Duodenal mucosa (tissue), 2 donors: Measurements from ENCODE around the gene VWA1.
"Not testable (repeated sequence)": the region's sequence is repeated elsewhere in the genome, so short reads cannot be mapped to it uniquely, and the experiment has no call there.

ENCODE experiments used
- H3K27ac ChIP-seq: one replicate; pipeline ENCODE4 v1.7.0; 2013; ENCODE audit warnings: low read depth, low read length
- H3K27me3 ChIP-seq, 2 donors: one replicate each; pipeline ENCODE4 v1.7.0; 2013; ENCODE audit warnings: low read length in 2 of 2, control low read depth in 1 of 2; ENCODE audit not compliant: insufficient read depth in 2 of 2, control insufficient read depth in 1 of 2
- H3K36me3 ChIP-seq, 2 donors: one replicate each; pipeline ENCODE4 v1.7.0; 2013; ENCODE audit warnings: low read length in 2 of 2, control low read depth in 1 of 2; ENCODE audit not compliant: insufficient read depth in 2 of 2, control insufficient read depth in 1 of 2
- H3K4me1 ChIP-seq, 2 donors: one replicate each; pipeline ENCODE4 v1.7.0; 2013; ENCODE audit warnings: low read length in 2 of 2, control low read depth in 1 of 2; ENCODE audit not compliant: insufficient read depth in 2 of 2, control insufficient read depth in 1 of 2
- H3K4me3 ChIP-seq, 2 donors: one replicate each; pipeline ENCODE4 v1.7.0; 2013; ENCODE audit warnings: low read length in 2 of 2, low read depth in 1 of 2
- H3K9ac ChIP-seq, 2 donors: one replicate each; pipeline ENCODE4 v1.7.0; 2013; ENCODE audit warnings: low read length in 2 of 2, low read depth in 1 of 2
- H3K9me3 ChIP-seq, 2 donors: one replicate each; pipeline ENCODE4 v1.7.0; 2013; ENCODE audit warnings: low read length in 2 of 2, control low read depth in 1 of 2; ENCODE audit not compliant: control insufficient read depth in 1 of 2

VWA1 gene

GRCh38 chr1:1397839-1398523 lies 37.5 kb upstream of the VWA1 start:
- H3K9ac ChIP-seq: peak overlapping the region; percentile 77
- peak overlapping the region; percentile 89 to 94 for H3K4me3 ChIP-seq
- H3K27ac ChIP-seq: no peak overlapping the region
- H3K9me3 ChIP-seq: no peaks in the 10 kb centered on the region
- H3K4me1 ChIP-seq: peaks cover 29% of the 10 kb centered on the region in 2 donors
- peaks cover 46 to 66% of the 10 kb centered on the region in 2 donors for H3K36me3 ChIP-seq
- H3K27me3 ChIP-seq: no peaks in the 10 kb centered on the region

DNA sequence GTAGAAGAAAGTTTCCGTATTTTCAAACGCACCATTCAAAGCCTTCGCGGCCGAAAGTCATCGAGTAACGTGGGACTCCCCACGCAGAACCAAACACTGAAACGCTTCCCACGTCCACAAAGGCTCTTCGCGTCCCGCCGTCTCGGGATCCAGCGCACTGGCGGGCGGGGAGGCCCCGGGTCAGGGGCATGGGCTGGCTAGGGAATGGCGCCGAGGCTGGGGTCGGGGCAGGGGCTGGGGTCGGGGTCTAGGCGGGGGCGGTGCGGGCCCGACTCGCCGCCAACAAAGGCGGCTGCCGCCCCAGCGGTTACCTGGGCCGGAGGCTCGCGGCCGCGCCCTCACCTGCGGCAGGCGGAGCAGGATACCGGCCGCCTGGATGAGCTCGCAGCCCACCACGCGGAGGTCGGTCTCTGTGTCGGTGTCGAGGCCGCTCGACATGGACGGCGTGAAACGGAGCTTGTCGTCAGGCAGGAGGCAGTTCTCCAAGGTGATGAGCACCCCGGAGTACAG lies 36.8 kb upstream of the VWA1 start:
- Histone ChIP-seq H3K4me1 (peaks cover 29% of the 10 kb centered on the region in 2 donors), H3K36me3 (peaks cover 39 to 62% of the 10 kb centered on the region in 2 donors), H3K9me3 (no peaks in the 10 kb centered on the region), H3K27ac (peak overlapping the region; percentile 70), H3K27me3 (no peaks in the 10 kb centered on the region), H3K4me3 (peak overlapping the region; percentile 89 to 94), H3K9ac (peak overlapping the region; percentile 77)

DNA sequence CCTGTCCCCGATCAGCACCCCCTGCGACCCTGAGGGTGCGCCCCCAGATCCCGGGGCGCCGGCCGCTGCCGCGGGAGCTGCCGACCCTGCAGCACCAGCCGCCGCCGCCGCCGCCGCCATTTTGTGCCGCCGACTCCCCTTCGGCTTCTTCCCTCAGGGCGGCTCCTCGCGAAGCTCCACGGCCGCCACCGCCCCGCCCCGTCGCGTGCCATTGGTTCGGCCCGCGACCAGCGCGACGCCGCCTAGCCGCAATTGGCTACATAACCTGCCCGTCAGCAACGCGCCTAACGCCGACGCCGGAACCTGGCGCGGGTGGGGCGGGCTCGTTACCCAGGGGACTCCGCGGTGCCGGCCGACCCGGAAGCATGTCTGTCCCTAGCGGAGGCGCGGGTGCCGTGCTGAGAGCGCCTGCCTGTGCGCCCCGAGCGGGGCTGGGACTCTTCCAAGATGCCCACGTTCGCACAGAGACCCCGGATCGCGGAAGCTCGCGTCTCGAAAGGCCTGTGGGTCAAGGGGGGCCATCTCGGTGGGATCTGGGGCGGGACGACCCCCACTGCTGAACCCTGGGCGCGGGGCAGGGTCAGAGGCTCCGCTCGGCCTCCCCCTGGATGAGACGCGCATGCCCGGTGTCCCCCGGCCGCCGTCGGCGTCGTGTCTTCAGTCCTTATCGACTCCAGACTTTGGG lies 36.2 kb upstream of the VWA1 start, which contains the start of gene CCNL2:
Gene CCNL2, minus strand, starts transcription at position 149 of the 685 bp plus-strand sequence. Its CDS starts 29 bp downstream, at position 120.
- peak within 1 kb of the TSS; percentile 70 for H3K27ac ChIP-seq
- H3K27me3 ChIP-seq: no peaks in the 10 kb centered on the region
- H3K4me3 ChIP-seq: peak within 1 kb of the TSS; percentile 94 to 100
- H3K9me3 ChIP-seq: no peaks in the 10 kb centered on the region
- peaks cover 29% of the 10 kb centered on the region in 2 donors for H3K4me1 ChIP-seq
- peaks cover 39 to 59% of the 10 kb centered on the region in 2 donors for H3K36me3 ChIP-seq
- peak within 1 kb of the TSS; percentile 96 to 98 for H3K9ac ChIP-seq

- Histone ChIP-seq H3K9ac (peak overlapping the region; percentile 96 to 98), H3K36me3 (peaks cover 39 to 59% of the 10 kb centered on the region in 2 donors), H3K27me3 (no peaks in the 10 kb centered on the region), H3K9me3 (no peaks in the 10 kb centered on the region), H3K4me3 (peak overlapping the region; percentile 93 to 100), H3K4me1 (peaks cover 29% of the 10 kb centered on the region in 2 donors), H3K27ac (peak overlapping the region; percentile 50)
Observed at GRCh38 chr1:1399872-1400575, 35.5 kb upstream of the VWA1 start.

GRCh38 chr1:1400576-1401456 lies 34.7 kb upstream of the VWA1 start:
- no peaks in the 10 kb centered on the region for H3K9me3 ChIP-seq
- H3K9ac ChIP-seq: peak overlapping the region; percentile 96 to 98
- peaks cover 39 to 59% of the 10 kb centered on the region in 2 donors for H3K36me3 ChIP-seq
- peaks cover 31 to 34% of the 10 kb centered on the region in 2 donors for H3K4me1 ChIP-seq
- H3K27me3 ChIP-seq: no peaks in the 10 kb centered on the region
- peak overlapping the region; percentile 32 for H3K27ac ChIP-seq
- H3K4me3 ChIP-seq: peak overlapping the region; percentile 93 to 100

- no peak overlapping the region for H3K27ac ChIP-seq
- no peak overlapping the region for H3K4me3 ChIP-seq
- H3K4me1 ChIP-seq: peaks cover 38 to 41% of the 10 kb centered on the region in 2 donors
- peaks cover 39 to 59% of the 10 kb centered on the region in 2 donors for H3K36me3 ChIP-seq
- no peak overlapping the region for H3K9ac ChIP-seq
- H3K27me3 ChIP-seq: no peaks in the 10 kb centered on the region
- H3K9me3 ChIP-seq: no peaks in the 10 kb centered on the region
Observed at GRCh38 chr1:1401457-1402010, 34.0 kb upstream of the VWA1 start.

- peaks cover 34 to 55% of the 10 kb centered on the region in 2 donors for H3K36me3 ChIP-seq
- no peak overlapping the region for H3K27ac ChIP-seq
- H3K4me3 ChIP-seq: no peak overlapping the region
- H3K27me3 ChIP-seq: no peaks in the 10 kb centered on the region
- no peak overlapping the region for H3K9ac ChIP-seq
- no peaks in the 10 kb centered on the region for H3K9me3 ChIP-seq
- H3K4me1 ChIP-seq: peaks cover 36 to 40% of the 10 kb centered on the region in 2 donors
Observed at GRCh38 chr1:1402072-1402900, 33.2 kb upstream of the VWA1 start.

DNA sequence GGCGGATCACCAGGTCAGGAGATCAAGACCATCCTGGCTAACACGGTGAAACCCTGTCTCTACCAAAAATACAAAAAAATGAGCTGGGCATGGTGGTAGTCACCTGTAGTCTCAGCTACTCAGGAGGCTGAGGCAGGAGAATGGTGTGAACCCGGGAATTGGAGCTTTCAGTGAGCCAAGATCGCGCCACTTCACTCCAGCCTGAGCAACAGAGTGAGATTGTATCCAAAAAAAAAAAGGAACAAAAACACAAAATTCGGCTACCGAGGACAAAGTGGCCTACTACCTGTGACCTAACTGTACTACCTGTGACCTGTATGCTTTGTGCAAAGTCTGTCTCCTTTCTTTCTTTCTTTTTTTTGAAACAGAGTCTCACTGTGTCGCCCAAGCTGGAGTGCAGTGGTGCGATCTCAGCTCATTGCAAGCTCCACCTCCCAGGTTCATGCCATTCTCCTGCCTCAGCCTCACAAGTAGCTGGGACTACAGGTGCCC lies 32.5 kb upstream of the VWA1 start:
- H3K9ac ChIP-seq, H3K9me3 ChIP-seq, H3K27ac ChIP-seq, H3K27me3 ChIP-seq, H3K4me3 ChIP-seq: not testable (repeated sequence)
- Histone ChIP-seq H3K36me3 (peaks cover 29 to 48% of the 10 kb centered on the region in 2 donors), H3K4me1 (peaks cover 29 to 35% of the 10 kb centered on the region in 2 donors)
